ENCODE measurements around the gene LRRC37A3.
"Not testable (repeated sequence)": the region's sequence is repeated elsewhere in the genome, so short reads cannot be mapped to it uniquely, and the experiment has no call there.

Gene LRRC37A3

GRCh38 chr17:64837018-64837761 lies 82.1 kb downstream of the LRRC37A3 start:
- FAIRE-seq = not testable (repeated sequence)
- DNase-seq (ENCODE audit: low spot score) = peak; percentile 87

GRCh38 chr17:64836623-64837017 lies 82.7 kb downstream of the LRRC37A3 start:
- DNase-seq (ENCODE audit: low spot score); FAIRE-seq: not testable (repeated sequence)

- not testable (repeated sequence) for FAIRE-seq; DNase-seq (ENCODE audit: low spot score)
Measured at GRCh38 chr17:64834060-64834459, 85.2 kb downstream of the LRRC37A3 start.

GRCh38 chr17:64830631-64831040 lies 88.6 kb downstream of the LRRC37A3 start:
- FAIRE-seq; DNase-seq (ENCODE audit: low spot score): not testable (repeated sequence)

- FAIRE-seq; DNase-seq (ENCODE audit: low spot score): not testable (repeated sequence)
Measured at GRCh38 chr17:64829824-64830630, 89.3 kb downstream of the LRRC37A3 start.

GRCh38 chr17:64829068-64829467 lies 90.2 kb downstream of the LRRC37A3 start:
- DNase-seq (ENCODE audit: low spot score); FAIRE-seq: not testable (repeated sequence)

- peak; percentile 23 for FAIRE-seq
- DNase-seq (ENCODE audit: low spot score) = not testable (repeated sequence)
Measured at GRCh38 chr17:64818904-64819303, 100.4 kb downstream of the LRRC37A3 start.

GRCh38 chr17:64815833-64816198 lies 103.5 kb downstream of the LRRC37A3 start:
- not testable (repeated sequence) for DNase-seq (ENCODE audit: low spot score)
- peak; percentile 53 for FAIRE-seq

GRCh38 chr17:64814993-64815832 lies 104.1 kb downstream of the LRRC37A3 start:
- not testable (repeated sequence) for FAIRE-seq; DNase-seq (ENCODE audit: low spot score)

GRCh38 chr17:64808178-64808977 lies 110.9 kb downstream of the LRRC37A3 start:
- DNase-seq (ENCODE audit: low spot score) = peak; percentile 72

More at GRCh38 chr17:64808178-64808977, 110.9 kb downstream of the LRRC37A3 start:
- peak; percentile 81 for FAIRE-seq
